ENCODE results near the gene ZIC2.

The ZIC2 gene

GRCh38 chr13:99974939-99975561, 6.5 kb upstream of the ZIC2 start:
- DNase-seq, result no peak

- DNase-seq, result no peak
Observed at GRCh38 chr13:99975626-99976025, 6.0 kb upstream of the ZIC2 start.

GRCh38 chr13:99976575-99976974, 5.0 kb upstream of the ZIC2 start:
- no peak for DNase-seq

GRCh38 chr13:99977334-99977911, 4.2 kb upstream of the ZIC2 start:
- DNase-seq, result no peak

- no peak for DNase-seq
Observed at GRCh38 chr13:99977912-99978798, 3.4 kb upstream of the ZIC2 start.

GRCh38 chr13:99978799-99979452, 2.7 kb upstream of the ZIC2 start:
- peak; percentile 76 for DNase-seq

GRCh38 chr13:99979453-99980200, 2.0 kb upstream of the ZIC2 start:
- DNase-seq, result peak; percentile 88

- DNase-seq, result peak; percentile 97
Observed at GRCh38 chr13:99980201-99980823, 1.3 kb upstream of the ZIC2 start.

- DNase-seq, result peak; percentile 96
Observed at GRCh38 chr13:99980824-99981734, 505 bp upstream of the ZIC2 start.

- DNase-seq, result peak; percentile 74
Observed at GRCh38 chr13:99982036-99982730, 599 bp downstream of the ZIC2 start.

- peak; percentile 53 for DNase-seq
Observed at GRCh38 chr13:99982731-99983498, 1.3 kb downstream of the ZIC2 start.

- DNase-seq, result peak; percentile 61
Observed at GRCh38 chr13:99983499-99984401, 2.2 kb downstream of the ZIC2 start.

GRCh38 chr13:99984461-99985240, 3.1 kb downstream of the ZIC2 start:
- peak; percentile 81 for DNase-seq

GRCh38 chr13:99985241-99985874, 3.8 kb downstream of the ZIC2 start:
- peak; percentile 81 for DNase-seq

GRCh38 chr13:99985886-99986527, 4.4 kb downstream of the ZIC2 start:
- DNase-seq, result peak; percentile 52

- DNase-seq, result peak; percentile 78
Observed at GRCh38 chr13:99986741-99987140, 5.2 kb downstream of the ZIC2 start.

All from NCI-H146 (cell line).